Motor neuron (in vitro differentiated cells): ENCODE measurements around the gene LRRC10. TPM values are rescaled to one million over a fixed set of nuclear protein-coding genes. Genes with fewer than 3 reads are reported as not detected.
A peak's percentile ranks its signal among the peaks of the same experiment; 100 is the strongest.
"Not testable (repeated sequence)": the region's sequence is repeated elsewhere in the genome, so short reads cannot be mapped to it uniquely, and the experiment has no call there.

ENCODE experiments used
- ATAC-seq, 8 experiments: fragments of 200-7000 bp; cut with Tn5 transposase; replicated peaks in 6 of 8; 2 replicates each; pipeline ENCODE4 v1.8.0; 2021; ENCODE audit warnings: mild to moderate bottlenecking in 8 of 8, moderate library complexity in 8 of 8
- H3K27ac ChIP-seq, 2 donors: fragments of 250-450 bp; sonication (Bioruptor Pico); 2 replicates each; pipeline ENCODE4 v1.9.0; 2021; ENCODE audit warnings: antibody characterized with exemption in 2 of 2, mild to moderate bottlenecking in 2 of 2, moderate library complexity in 1 of 2
- H3K4me1 ChIP-seq, 2 donors: fragments of 250-450 bp; sonication (Bioruptor Pico); replicated peaks in 1 of 2; 2 replicates each; pipeline ENCODE4 v1.6.1; 2021; ENCODE audit warnings: antibody characterized with exemption in 2 of 2, mild to moderate bottlenecking in 2 of 2, moderate library complexity in 1 of 2
- H3K4me3 ChIP-seq, 5 donors: fragments of 250-450 bp; sonication (Bioruptor Pico); 2 replicates each; pipeline ENCODE4 v1.9.0; 2021; ENCODE audit warnings: antibody characterized with exemption in 5 of 5, mild to moderate bottlenecking in 5 of 5, moderate library complexity in 4 of 5
- WGBS, 10 experiments: fragments of 450-650 bp; shearing (Covaris generic); methylation state at CpG; one replicate each; pipeline ENCODE4 v1.0.0; 2022; 5-methylcytosine and 5-hydroxymethylcytosine counted together
- in situ Hi-C, 9 experiments: fragments of 400-800 bp; cut with MboI; loops; one replicate each; pipeline ENCODE4 v1.15.0; 2021; ENCODE audit warnings: low sequenced_read_pairs in 9 of 9, low pct_unique_long_range_greater_than_20kb in 2 of 9; ENCODE audit not compliant: unreplicated experiment in 9 of 9
- total RNA-seq, 8 experiments: library from RNA; unstranded; fragments of 300-600 nt; gene quantifications; 2 replicates each; pipeline versions ENCODE4 v1.2.3 to v1.2.4, GENCODE V29; 2022

The LRRC10 gene
- total RNA-seq, 8 experiments from 2014 or later: 0.05 to 0.33 (median 0.11) TPM; not detected in 3

DNA sequence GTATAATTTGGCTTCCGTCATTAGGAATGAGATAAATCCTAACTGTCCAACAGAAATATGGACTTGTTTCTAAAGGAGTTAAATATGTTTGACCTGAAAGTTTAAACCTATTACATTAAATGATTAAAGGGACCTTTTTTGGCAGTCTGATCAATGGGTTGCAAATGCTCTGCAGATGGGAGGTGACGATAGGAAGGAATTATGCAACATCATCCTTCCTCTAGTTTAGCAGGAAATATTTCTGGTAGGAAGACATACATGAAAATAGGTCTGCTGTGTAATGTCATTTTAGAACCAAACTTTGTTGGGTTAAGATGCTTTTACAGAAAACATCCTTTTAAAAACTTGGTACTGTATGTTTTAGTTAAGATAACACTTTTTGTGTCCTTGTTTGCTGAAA lies 2.6 kb downstream of the LRRC10 start:
- WGBS, 10 experiments: 29 to 92% (median 75%) methylated on average over 2 of the region's 2 CpGs; no CpG with 5 or more reads in 1 of the 10 experiments
- in situ Hi-C loops: no loop called here
- Histone ChIP-seq H3K4me1 (no peaks in the 10 kb centered on the region), H3K27ac (no peak overlapping the region), H3K4me3 (no peak overlapping the region)
- ATAC-seq: peak in 1 of 8 experiments; percentile 36

DNA sequence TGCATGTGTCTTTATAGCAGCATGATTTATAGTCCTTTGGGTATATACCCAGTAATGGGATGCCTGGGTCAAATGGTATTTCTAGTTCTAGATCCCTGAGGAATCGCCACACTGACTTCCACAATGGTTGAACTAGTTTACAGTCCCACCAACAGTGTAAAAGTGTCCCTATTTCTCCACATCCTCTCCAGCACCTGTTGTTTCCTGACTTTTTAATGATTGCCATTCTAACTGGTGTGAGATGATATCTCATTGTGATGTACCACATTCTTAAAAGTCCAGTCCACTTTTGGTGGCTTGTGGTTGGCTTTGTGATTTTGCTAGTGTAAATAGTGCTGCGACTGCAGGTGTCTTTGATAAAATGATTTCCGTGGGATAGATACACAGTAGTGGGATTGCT lies 6.4 kb downstream of the LRRC10 start:
- H3K4me1 ChIP-seq, ATAC-seq, H3K27ac ChIP-seq, H3K4me3 ChIP-seq, in situ Hi-C loops: not testable (repeated sequence)
- WGBS, 10 experiments: 17 to 93% (median 70%) methylated on average over 1 to 2 of the region's 3 CpGs; no CpG with 5 or more reads in 6 of the 10 experiments

DNA sequence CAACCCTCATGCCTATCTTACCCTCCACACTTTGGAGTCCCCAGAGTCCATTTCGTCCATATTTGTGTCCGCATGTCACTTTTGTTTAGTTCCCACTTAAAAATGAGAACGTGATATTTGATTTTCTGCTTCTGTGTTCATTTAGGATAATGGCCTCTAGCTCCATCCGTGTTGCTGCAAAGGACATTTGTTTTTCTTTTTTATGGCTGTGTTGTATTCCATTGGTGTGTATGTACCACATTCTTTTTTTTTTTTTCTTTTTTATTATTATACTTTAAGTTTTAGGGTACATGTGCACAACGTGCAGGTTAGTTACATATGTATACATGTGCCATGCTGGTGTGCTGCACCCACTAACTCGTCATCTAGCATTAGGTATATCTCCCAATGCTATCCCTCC lies 7.2 kb downstream of the LRRC10 start:
- in situ Hi-C loops: not testable (repeated sequence)

GRCh38 chr12:69602954-69603353 lies 7.8 kb downstream of the LRRC10 start:
- Histone ChIP-seq H3K4me3 (no peak overlapping the region), H3K27ac (no peak overlapping the region), H3K4me1 (no peaks in the 10 kb centered on the region)
- in situ Hi-C loops: no loop called here
- peak in 1 of 8 experiments; percentile 22 for ATAC-seq

More for the DNA sequence above, 7.2 kb downstream of the LRRC10 start:
- not testable (repeated sequence) for H3K4me1 ChIP-seq, H3K4me3 ChIP-seq, ATAC-seq, H3K27ac ChIP-seq
- 85 to 100% (median 98%) methylated on average over 3 to 5 of the region's 6 CpGs; no CpG with 5 or more reads in 1 of the 10 experiments for WGBS, 10 experiments

DNA sequence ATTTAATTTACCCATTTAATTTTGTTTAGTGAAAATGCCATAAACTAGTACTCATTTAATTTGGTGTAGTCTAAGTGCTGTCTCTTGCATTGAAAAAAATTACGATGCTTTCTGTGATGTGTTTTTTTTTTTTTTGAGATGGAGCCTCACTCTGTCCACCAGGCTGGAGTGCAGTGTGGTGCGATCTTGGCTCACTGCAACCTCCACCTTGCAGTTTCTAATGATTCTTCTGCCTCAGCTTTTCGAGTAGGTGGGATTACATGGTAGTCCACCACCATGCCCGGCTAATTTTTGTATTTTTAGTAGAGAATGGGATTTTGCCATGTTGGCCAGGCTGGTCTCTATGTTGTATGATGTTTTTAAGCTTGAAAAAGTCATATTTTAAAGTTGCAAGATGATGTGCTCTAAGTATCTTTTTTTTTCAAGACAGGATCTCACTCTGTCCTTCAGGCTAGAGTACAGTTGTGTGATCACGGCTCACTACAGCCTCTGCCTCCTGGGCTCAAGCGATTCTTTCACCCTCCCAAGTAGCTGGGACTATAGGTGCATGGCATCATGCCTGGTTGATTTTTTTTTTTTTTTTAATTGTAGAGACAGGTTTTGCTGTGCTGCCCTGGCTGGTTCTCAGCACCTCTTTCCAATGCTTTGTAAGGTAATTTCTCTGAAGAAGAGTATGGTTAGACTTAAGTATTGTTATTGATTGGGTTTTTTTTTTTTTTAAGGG lies 8.6 kb downstream of the LRRC10 start:
- H3K4me1 ChIP-seq: no peaks in the 10 kb centered on the region
- no peak overlapping the region for H3K4me3 ChIP-seq
- in situ Hi-C loops: no loop called here
- no peak overlapping the region for H3K27ac ChIP-seq
- no peak for ATAC-seq
- 77 to 100% (median 95%) methylated on average over 2 to 5 of the region's 6 CpGs for WGBS, 10 experiments

DNA sequence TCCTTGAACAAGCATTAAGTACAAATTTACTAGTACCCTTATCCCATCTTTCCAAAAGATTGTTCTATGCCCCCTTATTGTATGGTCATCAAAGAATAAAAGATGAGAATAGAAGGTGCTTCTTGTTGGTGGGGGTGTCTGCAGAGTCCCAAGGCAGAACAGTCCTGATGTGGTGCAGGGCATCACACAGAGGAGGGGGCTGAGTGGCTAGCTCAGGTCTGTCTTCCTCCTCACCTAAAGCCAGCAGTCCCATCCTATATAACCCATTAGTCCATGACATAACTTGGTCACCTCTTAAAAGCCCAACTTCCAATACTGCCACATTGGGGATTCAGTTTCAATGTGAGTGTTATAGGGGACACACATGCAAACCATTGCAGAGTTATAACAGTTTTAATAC lies 9.9 kb downstream of the LRRC10 start:
- Histone ChIP-seq H3K4me3 (no peak overlapping the region), H3K27ac (no peak overlapping the region), H3K4me1 (no peaks in the 10 kb centered on the region)
- no peak for ATAC-seq
- in situ Hi-C loops: no loop called here

GRCh38 chr12:69598174-69598753 lies 12.4 kb downstream of the LRRC10 start:
- in situ Hi-C loops: loop anchor here in 1 of 9 experiments (25.0 kb wide), 1 partner anchor 211 kb away; no protein-coding TSS in a partner anchor
- Histone ChIP-seq H3K4me1 (no peaks in the 10 kb centered on the region), H3K27ac (no peak overlapping the region), H3K4me3 (no peak overlapping the region)
- no peak for ATAC-seq
- 59 to 100% (median 82%) methylated on average over 1 to 4 of the region's 4 CpGs for WGBS, 10 experiments

DNA sequence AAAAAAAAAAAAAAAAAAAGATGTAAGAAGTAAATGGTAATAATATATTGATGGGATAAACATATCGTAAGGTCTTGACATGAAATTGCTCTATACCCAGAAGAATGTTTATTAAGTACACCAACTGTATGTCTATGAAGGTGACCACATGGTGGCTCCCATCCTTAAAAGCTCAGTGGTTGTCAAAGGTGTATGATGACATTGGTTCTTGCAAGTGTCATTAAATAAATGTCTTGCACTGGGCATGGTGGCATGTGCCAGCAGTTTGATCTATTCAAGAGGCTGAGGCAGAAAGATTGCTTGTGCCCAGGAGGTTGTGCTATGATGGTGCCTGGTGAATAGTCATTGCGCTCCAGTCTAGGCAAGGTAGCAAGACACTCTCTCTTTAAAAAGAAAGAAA lies 15.0 kb downstream of the LRRC10 start:
- Histone ChIP-seq H3K27ac (no peak overlapping the region), H3K4me1 (no peaks in the 10 kb centered on the region), H3K4me3 (no peak overlapping the region)
- WGBS, 10 experiments: 71 to 100% (median 97%) methylated on average over 1 to 2 of the region's 2 CpGs; no CpG with 5 or more reads in 2 of the 10 experiments
- in situ Hi-C loops: loop anchor here in 1 of 9 experiments (25.0 kb wide), 1 partner anchor 208 kb away; no protein-coding TSS in a partner anchor
- ATAC-seq: no peak

DNA sequence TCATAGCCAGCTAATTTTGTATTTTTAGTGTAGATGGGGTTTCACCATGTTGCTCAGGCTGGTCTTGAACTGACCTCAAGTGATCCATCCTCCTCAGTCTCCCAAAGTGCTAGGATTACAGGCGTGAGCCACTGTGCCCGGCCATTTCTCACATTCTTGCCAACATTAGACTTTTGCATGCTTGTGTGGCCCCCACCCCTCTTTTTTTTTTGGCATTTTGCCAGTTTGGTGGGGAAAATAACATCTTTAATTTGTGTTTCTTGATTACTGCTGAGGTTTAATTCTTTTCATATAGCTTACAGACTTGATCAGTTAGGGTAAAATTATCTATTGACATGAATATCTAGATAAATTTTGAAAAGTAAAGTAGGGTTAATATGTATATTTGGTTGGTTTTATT lies 21.6 kb downstream of the LRRC10 start:
- peaks cover 6 to 7% of the 10 kb centered on the region in 2 donors for H3K4me1 ChIP-seq
- in situ Hi-C loops: loop anchor here in 1 of 9 experiments (25.0 kb wide), 1 partner anchor 202 kb away; no protein-coding TSS in a partner anchor
- H3K27ac ChIP-seq: no peak overlapping the region
- ATAC-seq: no peak
- no peak overlapping the region for H3K4me3 ChIP-seq
- WGBS, 10 experiments: 67 to 100% (median 95%) methylated on average over 1 to 2 of the region's 2 CpGs; no CpG with 5 or more reads in 4 of the 10 experiments

GRCh38 chr12:69588527-69588926 lies 22.2 kb downstream of the LRRC10 start:
- WGBS, 10 experiments: 67 to 100% (median 100%) methylated on average over 1 to 4 of the region's 4 CpGs; no CpG with 5 or more reads in 3 of the 10 experiments
- in situ Hi-C loops: loop anchor here in 1 of 9 experiments (25.0 kb wide), 1 partner anchor 201 kb away; no protein-coding TSS in a partner anchor
- no peak for ATAC-seq
- no peak overlapping the region for H3K4me3 ChIP-seq
- peaks cover 6 to 7% of the 10 kb centered on the region in 2 donors for H3K4me1 ChIP-seq
- no peak overlapping the region for H3K27ac ChIP-seq

GRCh38 chr12:69585189-69586062 lies 25.3 kb downstream of the LRRC10 start, which contains the start of gene CCT2:
CCT2 (plus strand) TSS chr12:69585459; CDS start chr12:69585522, 63 bp downstream.
- in situ Hi-C loops: loop anchor here in 1 of 9 experiments (25.0 kb wide), 1 partner anchor 198 kb away; no protein-coding TSS in a partner anchor
- WGBS, 10 experiments: 0 to 4% (median 1%) methylated on average over 1 to 24 of the region's 63 CpGs; no CpG with 5 or more reads in 1 of the 10 experiments
- peaks cover 6 to 7% of the 10 kb centered on the region in 2 donors for H3K4me1 ChIP-seq
- peak within 1 kb of the TSS; percentile 66 to 97 (median 86) for H3K4me3 ChIP-seq
- H3K27ac ChIP-seq: peak within 1 kb of the TSS; percentile 89 to 91
- peak; percentile 92 to 96 (median 94) for ATAC-seq

DNA sequence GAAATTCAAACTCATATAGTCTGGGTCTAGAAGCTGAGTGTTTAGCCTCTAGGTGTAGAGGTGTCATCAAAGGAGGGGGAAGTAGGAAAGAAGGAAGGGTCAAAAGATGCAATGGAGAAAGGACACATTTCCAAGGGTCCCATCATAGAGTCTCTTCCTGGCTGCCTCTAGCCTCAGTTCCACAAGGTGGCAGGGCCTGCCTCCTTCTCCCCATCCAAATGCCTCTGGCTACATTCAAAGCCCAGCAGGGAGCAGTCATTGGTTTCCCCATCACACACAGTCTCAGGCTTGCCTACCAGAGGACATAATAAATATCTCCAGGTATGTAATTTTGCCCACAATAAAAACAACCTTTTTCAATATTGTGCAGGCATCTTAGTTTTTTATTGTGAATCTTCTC lies 27.5 kb downstream of the LRRC10 start:
- in situ Hi-C loops: loop anchor here in 1 of 9 experiments (25.0 kb wide), 1 partner anchor 196 kb away; no protein-coding TSS in a partner anchor
- H3K4me3 ChIP-seq: no peak overlapping the region
- H3K27ac ChIP-seq: no peak overlapping the region
- no peak for ATAC-seq
- peaks cover 6 to 7% of the 10 kb centered on the region in 2 donors for H3K4me1 ChIP-seq
